Kidney epithelial cell (primary cell): Measurements from ENCODE around the gene COPZ2. TPM values are rescaled to one million over a fixed set of nuclear protein-coding genes. Genes with fewer than 3 reads are reported as not detected.

ENCODE experiments used
- DNase-seq: peaks from one replicate; pipeline ENCODE4 v3.0.0-alpha.2; 2010; ENCODE audit warnings: low read depth
- H3K27me3 ChIP-seq: 2 replicates; pipeline ENCODE4 v1.6.0; 2011; ENCODE audit warnings: low read length; ENCODE audit not compliant: control insufficient read depth, insufficient read depth
- H3K36me3 ChIP-seq: 2 replicates; pipeline ENCODE4 v1.5.1; 2011; ENCODE audit warnings: low read length; ENCODE audit not compliant: control insufficient read depth, insufficient read depth
- H3K4me3 ChIP-seq: 2 replicates; pipeline ENCODE4 v1.5.1; 2011; ENCODE audit warnings: low read depth, mild to moderate bottlenecking, control low read depth, low read length
- total RNA-seq: library from RNA; depleted of rRNA; stranded (reverse); fragments of >200 nt; gene quantifications from 2 replicates; pipeline ENCODE4 v1.2.3, GENCODE V29; 2015
- TF ChIP-seq, protein P1 (sequence below): IDR thresholded peaks from 2 replicates; pipeline ENCODE4 v1.5.1; 2011; ENCODE audit warnings: mild to moderate bottlenecking, moderate library complexity, low read length, control low read depth, inconsistent platforms; ENCODE audit not compliant: insufficient read depth, poor library complexity, severe bottlenecking

The COPZ2 gene
- total RNA-seq, 1 donor from 2014 or later = 3.7 TPM

DNA sequence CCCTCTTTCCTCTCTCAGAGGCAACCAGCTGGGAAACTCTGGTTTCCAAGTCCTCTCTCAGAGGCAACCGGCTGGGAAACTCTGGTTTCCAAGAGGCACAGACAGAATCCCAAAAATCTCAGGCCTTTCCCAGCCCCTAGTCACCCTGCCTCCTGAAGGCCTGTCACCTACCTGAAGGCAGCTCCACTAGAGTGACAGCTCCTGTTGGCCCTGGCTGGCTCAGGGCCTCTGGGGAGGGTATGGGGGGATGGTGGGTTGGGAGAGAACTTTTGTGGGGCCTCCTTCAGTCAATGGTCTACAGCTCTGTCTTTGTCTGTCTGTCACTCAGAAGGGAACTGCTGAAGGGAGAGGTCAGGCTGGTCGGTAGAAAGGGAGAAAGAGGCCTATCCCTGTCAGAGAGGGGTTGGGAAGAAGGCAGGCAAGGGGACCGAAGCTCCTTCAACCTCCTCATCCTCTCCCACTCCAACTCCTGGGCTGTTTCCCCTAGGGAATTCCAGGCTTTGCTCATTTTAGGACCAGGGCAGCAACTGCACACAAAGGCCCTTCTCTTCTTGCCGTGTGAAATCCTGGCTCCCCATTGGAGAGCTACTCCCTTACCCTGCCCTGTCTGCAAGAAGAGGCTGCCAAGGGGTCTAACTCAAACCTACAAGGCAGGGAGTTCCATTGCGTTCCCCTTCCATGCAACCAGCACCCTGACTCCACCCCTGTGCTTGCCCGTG, 23.6 kb downstream of the COPZ2 start:
- H3K27me3 ChIP-seq = peaks cover 7% of the 10 kb centered on the region
- no peak overlapping the region for H3K4me3 ChIP-seq
- H3K36me3 ChIP-seq = no peaks in the 10 kb centered on the region
- DNase-seq = no peak
- TF ChIP-seq, protein P1, sequence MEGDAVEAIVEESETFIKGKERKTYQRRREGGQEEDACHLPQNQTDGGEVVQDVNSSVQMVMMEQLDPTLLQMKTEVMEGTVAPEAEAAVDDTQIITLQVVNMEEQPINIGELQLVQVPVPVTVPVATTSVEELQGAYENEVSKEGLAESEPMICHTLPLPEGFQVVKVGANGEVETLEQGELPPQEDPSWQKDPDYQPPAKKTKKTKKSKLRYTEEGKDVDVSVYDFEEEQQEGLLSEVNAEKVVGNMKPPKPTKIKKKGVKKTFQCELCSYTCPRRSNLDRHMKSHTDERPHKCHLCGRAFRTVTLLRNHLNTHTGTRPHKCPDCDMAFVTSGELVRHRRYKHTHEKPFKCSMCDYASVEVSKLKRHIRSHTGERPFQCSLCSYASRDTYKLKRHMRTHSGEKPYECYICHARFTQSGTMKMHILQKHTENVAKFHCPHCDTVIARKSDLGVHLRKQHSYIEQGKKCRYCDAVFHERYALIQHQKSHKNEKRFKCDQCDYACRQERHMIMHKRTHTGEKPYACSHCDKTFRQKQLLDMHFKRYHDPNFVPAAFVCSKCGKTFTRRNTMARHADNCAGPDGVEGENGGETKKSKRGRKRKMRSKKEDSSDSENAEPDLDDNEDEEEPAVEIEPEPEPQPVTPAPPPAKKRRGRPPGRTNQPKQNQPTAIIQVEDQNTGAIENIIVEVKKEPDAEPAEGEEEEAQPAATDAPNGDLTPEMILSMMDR = no peak

- Histone ChIP-seq H3K36me3 (no peaks in the 10 kb centered on the region), H3K27me3 (peaks cover 7% of the 10 kb centered on the region), H3K4me3 (no peak overlapping the region)
- DNase-seq = no peak
- TF ChIP-seq, protein P1 = no peak
Observed at GRCh38 chr17:48012654-48013053, 24.9 kb downstream of the COPZ2 start.

DNA sequence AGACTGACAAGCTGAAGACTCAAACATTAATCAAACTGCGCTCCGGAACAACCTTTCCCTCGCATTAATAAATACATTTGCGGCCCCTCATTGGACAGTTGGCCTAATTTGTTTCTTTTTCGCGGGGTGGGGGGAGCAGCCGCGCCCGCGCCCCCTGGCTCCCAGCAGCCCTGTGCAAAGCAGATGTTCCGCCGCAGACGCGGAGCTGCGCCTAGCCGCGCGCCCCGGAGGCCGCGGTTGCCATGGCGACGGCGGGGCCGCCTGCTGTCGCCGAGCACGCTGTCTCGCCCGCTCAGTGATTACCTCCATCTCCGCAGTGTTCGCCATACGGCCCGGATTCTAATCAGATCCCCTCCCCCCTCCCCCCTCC, 25.5 kb downstream of the COPZ2 start:
- peak overlapping the region; percentile 36 for H3K4me3 ChIP-seq
- DNase-seq = no peak
- H3K36me3 ChIP-seq = no peaks in the 10 kb centered on the region
- H3K27me3 ChIP-seq = peaks cover 7% of the 10 kb centered on the region
- TF ChIP-seq, protein P1 = no peak

DNA sequence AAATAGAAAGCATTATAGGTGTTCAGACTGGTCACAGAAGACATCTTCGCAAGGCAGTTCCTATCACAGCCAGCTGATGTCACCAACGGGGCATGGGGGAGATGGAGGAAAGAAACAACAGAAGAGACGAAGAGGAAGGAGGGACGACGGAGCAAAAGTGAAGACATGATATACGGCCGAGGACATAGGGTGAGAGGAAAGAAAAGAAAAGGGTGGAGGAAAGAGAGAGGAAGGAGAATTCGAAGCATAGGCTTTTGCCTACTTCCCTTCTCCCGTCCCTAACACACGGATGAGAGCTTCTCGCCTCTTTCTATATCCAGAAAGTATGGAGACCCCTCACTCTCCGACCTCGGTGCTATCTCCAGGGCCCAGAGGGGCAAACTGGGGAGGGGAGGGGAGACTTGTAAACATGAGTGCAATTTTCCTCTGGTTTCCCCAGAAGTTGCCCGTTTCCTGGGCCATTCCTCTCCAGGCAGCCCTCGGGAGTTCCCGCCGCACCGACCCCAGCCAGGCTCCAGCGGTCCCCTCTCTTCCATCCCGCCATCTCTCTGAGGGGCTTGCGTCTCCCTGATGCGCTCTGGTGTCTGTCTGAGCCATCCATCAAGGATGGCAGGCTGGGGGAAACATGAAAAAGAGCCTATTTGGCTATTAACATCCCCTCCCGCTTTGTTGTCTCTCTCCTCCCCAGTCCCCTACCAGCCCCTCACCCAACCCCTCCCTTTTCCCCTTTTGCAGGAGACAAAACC, 26.0 kb downstream of the COPZ2 start:
- TF ChIP-seq, protein P1 = peak; percentile 70
- Histone ChIP-seq H3K4me3 (peak overlapping the region; percentile 36), H3K36me3 (no peaks in the 10 kb centered on the region), H3K27me3 (peaks cover 7% of the 10 kb centered on the region)
- no peak for DNase-seq

DNA sequence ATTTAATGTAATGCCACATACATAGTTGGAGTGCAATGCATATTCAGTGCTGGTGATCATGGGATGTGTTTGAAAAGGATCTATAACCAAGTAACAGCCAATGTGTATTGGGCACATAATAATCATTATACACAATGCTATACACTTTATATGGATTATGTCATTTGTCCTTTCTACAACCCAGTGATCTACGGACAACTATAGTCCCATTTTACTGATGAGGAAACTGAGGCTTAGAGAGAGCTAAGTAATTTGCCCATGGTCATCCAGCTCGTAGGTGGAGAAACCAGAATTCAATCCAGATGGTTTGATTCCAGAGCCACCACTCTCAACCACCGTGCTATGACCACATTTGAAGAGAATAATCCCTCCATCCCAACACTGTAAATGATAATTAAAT, 27.4 kb downstream of the COPZ2 start:
- no peak for DNase-seq
- Histone ChIP-seq H3K27me3 (peaks cover 7% of the 10 kb centered on the region), H3K4me3 (no peak overlapping the region), H3K36me3 (no peaks in the 10 kb centered on the region)
- TF ChIP-seq, protein P1 = no peak
